Lower leg skin (tissue), 4 donors: ENCODE measurements around the gene OBP2B. TPM values are rescaled to one million over a fixed set of nuclear protein-coding genes. Genes with fewer than 3 reads are reported as not detected.
A peak's percentile ranks its signal among the peaks of the same experiment; 100 is the strongest.
"Not testable (repeated sequence)": the region's sequence is repeated elsewhere in the genome, so short reads cannot be mapped to it uniquely, and the experiment has no call there.

Experiments
- DNase-seq, 2 donors: peaks; one replicate each; pipeline ENCODE4 v3.0.0-alpha.2; 2019; ENCODE audit warnings: low spot score in 2 of 2
- H3K4me3 ChIP-seq: fragments of 200-600 bp; sonication (generic); 2 replicates; pipeline ENCODE4 v1.5.1; 2017; ENCODE audit warnings: mild to moderate bottlenecking, low read depth; ENCODE audit not compliant: poor library complexity, severe bottlenecking
- POLR2A ChIP-seq, 2 donors: fragments of 450-650 bp; IDR thresholded peaks; one replicate each; pipeline ENCODE4 v1.6.1; 2016 to 2017; ENCODE audit warnings: antibody characterized with exemption in 2 of 2, mild to moderate bottlenecking in 1 of 2, moderate library complexity in 1 of 2
- WGBS, 2 donors: methylation state at CpG; one replicate each; pipeline ENCODE4 v1.1.5; 2018; 5-methylcytosine and 5-hydroxymethylcytosine counted together
- intact Hi-C: fragments of 100-400 bp; cut with DNase I; formaldehyde crosslinking; loops from one replicate; pipeline ENCODE4 v1.15.0; 2023; ENCODE audit warnings: low total_unique reads
- total RNA-seq, 4 donors: library from RNA; depleted of rRNA; stranded (reverse); fragments of >200 nt; gene quantifications; one replicate each; pipeline ENCODE4 v1.1.0, GENCODE V29; 2016
- TF ChIP-seq, protein P1 (sequence below), 3 donors: fragments of 450-650 bp; IDR thresholded peaks; one replicate each; pipeline ENCODE4 v1.5.1; 2016; ENCODE audit warnings: antibody characterized with exemption in 3 of 3, mild to moderate bottlenecking in 3 of 3, moderate library complexity in 2 of 3

OBP2B gene
- total RNA-seq, 4 donors from 2014 or later, result 11.4 to 13.0 TPM; not detected in 2

DNA sequence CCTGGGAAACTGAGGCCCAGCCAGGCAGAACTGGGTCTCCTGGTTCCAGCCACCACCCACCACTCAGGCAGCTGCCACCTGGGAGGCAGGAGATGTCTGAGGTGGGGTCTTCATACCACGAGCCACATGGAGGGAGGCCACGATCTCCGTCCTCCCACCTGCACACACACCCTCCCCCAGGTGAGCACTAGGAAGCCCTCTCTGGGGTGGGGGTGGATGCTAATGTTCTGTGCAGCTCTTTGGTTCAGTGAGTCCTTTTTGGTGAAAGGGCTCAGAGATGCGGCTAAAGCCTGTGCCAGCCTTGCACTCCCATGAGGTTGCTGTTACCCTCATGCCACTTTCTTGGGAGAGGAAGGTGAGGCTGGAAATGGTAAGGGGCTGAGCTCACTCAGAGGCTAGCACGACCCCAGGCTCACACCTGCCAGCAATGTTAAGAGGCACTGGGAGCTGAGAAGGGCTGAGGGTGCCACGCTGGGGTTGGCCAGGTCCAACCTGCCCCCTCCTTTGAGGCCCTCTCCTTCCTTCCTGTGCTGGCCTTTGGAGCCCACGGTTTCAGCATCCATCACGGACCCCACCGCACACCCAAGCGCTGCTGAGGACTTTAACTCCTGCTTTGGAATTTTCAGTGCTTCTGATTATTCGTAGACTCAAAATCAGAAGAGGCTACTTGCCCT is 26.6 kb upstream of the OBP2B start:
- 78 to 89% methylated on average over 11 of the region's 11 CpGs for WGBS, 2 donors

DNA sequence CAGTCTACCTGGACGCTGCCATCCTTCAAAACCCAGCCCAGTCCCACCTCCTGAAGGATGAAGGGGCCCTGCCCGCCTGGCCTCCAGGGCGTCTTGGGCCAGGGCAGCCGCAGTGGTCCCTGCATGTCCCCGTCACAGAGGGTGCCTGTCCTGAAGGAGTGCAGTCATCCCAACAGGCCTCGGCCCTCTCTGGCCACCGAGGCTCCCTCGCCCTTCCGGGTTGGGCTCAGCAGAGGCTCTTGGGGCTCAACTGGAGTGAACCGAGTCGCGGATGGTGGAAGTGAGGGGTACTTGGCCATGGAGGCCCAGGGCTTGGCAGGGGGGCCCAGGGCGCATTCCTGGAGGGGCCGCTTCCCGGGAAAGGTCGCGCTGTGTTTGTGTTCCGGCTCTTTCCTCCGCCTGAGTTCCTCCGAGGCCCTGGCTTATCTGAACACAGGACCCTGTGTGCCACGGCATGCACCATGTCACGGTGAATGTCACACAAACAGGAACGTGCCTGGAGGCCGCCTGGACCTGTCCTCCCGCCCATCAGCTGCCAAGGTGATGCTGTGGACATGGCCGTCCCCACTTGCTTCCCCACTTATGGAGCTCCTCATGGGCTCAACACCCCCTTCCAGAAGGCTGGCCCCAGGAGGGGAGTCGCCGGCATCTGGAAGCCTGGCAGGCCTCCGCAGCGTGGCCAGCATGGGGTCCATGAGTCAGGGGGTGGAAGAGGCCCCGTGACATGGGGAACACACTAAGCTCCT is 25.7 kb upstream of the OBP2B start:
- TF ChIP-seq, protein P1, sequence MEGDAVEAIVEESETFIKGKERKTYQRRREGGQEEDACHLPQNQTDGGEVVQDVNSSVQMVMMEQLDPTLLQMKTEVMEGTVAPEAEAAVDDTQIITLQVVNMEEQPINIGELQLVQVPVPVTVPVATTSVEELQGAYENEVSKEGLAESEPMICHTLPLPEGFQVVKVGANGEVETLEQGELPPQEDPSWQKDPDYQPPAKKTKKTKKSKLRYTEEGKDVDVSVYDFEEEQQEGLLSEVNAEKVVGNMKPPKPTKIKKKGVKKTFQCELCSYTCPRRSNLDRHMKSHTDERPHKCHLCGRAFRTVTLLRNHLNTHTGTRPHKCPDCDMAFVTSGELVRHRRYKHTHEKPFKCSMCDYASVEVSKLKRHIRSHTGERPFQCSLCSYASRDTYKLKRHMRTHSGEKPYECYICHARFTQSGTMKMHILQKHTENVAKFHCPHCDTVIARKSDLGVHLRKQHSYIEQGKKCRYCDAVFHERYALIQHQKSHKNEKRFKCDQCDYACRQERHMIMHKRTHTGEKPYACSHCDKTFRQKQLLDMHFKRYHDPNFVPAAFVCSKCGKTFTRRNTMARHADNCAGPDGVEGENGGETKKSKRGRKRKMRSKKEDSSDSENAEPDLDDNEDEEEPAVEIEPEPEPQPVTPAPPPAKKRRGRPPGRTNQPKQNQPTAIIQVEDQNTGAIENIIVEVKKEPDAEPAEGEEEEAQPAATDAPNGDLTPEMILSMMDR (IDR thresholded peaks at IDR 0.05), result no peak
- TF ChIP-seq POLR2A (IDR thresholded peaks at IDR 0.05), result no peak
- WGBS, 2 donors, result 88 to 92% methylated on average over 31 of the region's 31 CpGs
- DNase-seq, result peak in 1 of 2 donors; percentile 81
- intact Hi-C loops, result no loop called here
- H3K4me3 ChIP-seq, result no peak overlapping the region

More for the DNA sequence above, 26.6 kb upstream of the OBP2B start:
- no peak overlapping the region for H3K4me3 ChIP-seq
- TF ChIP-seq POLR2A (IDR thresholded peaks at IDR 0.05), result no peak
- TF ChIP-seq, protein P1 (IDR thresholded peaks at IDR 0.05), result no peak
- intact Hi-C loops, result no loop called here
- peak in 1 of 2 donors; percentile 78 for DNase-seq

DNA sequence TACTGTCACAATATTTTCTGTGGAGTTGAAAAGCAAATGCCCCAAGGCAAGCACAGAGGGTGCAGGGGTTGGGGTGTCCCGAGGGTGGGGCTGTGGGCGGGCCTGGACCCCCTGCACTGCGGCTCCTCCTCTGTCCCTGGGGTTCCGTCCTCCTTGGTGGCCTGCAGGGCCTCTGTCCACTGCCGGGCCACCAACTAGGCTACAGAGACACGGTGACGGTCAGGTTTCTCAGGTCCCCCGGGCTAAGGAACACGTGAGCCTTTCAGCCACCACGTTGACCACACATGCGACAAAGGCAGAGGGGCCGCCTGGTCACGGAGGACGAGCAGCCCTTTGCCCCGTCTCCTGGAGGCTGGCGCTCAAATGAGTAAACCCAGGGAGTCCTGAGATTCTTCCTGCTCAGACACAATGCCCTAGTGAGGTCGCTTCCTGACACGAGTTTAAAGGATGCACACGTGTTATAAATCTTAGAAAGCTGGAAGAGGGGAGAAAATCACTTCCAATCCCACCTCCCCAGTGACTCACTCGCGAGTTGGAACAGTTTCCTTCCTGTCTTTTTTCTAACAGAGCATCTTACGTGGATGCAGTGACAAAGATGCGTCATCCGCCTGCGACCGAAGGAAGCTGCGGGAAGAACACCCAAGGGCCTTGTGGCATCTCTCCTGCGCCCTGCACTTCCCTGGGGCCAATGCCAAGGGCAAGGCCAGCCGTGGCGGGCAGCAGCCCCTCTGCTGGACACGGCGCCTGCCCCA is 24.8 kb upstream of the OBP2B start:
- peak in 1 of 2 donors; percentile 77 for DNase-seq
- TF ChIP-seq POLR2A (IDR thresholded peaks at IDR 0.05), result no peak
- TF ChIP-seq, protein P1 (IDR thresholded peaks at IDR 0.05), result no peak
- WGBS, 2 donors, result 81 to 82% methylated on average over 32 of the region's 32 CpGs
- no peak overlapping the region for H3K4me3 ChIP-seq
- intact Hi-C loops, result no loop called here

DNA sequence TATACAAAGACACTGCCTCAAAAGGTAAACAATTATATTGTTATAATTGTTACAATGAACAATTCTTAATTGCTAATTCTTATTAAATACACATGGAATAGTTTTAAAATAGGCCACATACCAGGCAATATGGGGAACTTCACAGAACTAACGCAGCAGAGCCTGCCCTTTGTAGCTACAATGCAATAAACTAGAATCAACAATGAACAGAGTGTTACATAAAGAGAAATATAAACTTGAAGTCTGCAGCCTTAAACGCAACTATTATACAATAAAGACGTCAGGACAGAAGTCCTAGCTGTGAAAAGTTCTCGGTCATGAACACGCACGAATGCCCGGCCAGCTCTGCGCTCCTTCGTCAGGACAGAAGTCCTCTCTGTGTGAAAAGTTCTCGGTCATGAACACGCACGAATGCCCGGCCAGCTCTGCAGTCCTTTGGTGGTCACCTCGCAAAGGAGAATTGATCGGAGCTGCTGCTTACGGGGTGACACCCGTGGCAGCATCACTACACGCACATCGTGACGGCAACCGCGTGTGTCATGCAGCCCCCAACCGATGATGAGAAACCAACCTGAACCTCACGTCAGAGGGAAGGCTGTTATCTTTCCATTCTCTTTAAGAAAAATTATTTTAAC is 23.0 kb upstream of the OBP2B start:
- 83 to 84% methylated on average over 24 of the region's 24 CpGs for WGBS, 2 donors
- intact Hi-C loops, H3K4me3 ChIP-seq: not testable (repeated sequence)
- peak in 1 of 2 donors; percentile 76 for DNase-seq

DNA sequence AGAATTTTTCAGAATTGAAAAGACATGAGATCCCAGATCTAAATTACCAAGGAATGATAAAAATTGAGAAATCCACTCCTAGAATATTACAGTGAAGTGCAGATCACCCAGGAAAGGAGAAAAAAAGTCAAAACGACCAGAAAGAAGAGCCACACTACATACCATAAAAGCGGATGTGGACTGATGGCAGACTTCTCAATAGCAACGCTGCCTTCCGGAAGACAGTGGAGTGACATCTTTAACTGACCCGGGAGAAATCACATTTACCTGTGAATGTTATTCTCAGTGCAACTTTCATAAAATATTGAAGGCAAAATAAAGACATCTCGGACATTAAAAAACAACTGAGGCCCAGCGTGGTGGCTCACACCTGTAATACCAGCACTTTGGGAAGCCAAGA is 21.5 kb upstream of the OBP2B start:
- DNase-seq, intact Hi-C loops, H3K4me3 ChIP-seq: not testable (repeated sequence)
- WGBS, 2 donors, result 93% methylated on average over 7 of the region's 7 CpGs

DNA sequence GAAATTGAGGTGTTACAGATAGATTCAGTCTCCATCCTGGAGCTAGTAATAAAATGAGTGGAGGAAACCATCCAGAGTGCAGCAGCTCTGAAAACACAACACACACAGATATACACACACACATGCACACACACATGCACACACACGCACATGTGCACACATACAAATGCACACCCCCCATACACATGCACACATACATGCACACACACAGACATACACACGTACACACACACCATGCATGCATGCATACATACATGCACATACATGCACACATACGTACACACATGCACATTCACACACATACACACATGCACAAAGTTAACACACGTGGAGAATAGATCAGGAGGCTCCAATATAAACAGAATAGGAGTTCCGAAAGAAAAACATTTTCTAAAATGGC is 21.0 kb upstream of the OBP2B start:
- 90 to 93% methylated on average over 5 of the region's 5 CpGs for WGBS, 2 donors
- DNase-seq, result no peak
- TF ChIP-seq, protein P1 (IDR thresholded peaks at IDR 0.05), result no peak
- no peak for TF ChIP-seq POLR2A (IDR thresholded peaks at IDR 0.05)
- no peak overlapping the region for H3K4me3 ChIP-seq
- intact Hi-C loops, result no loop called here

DNA sequence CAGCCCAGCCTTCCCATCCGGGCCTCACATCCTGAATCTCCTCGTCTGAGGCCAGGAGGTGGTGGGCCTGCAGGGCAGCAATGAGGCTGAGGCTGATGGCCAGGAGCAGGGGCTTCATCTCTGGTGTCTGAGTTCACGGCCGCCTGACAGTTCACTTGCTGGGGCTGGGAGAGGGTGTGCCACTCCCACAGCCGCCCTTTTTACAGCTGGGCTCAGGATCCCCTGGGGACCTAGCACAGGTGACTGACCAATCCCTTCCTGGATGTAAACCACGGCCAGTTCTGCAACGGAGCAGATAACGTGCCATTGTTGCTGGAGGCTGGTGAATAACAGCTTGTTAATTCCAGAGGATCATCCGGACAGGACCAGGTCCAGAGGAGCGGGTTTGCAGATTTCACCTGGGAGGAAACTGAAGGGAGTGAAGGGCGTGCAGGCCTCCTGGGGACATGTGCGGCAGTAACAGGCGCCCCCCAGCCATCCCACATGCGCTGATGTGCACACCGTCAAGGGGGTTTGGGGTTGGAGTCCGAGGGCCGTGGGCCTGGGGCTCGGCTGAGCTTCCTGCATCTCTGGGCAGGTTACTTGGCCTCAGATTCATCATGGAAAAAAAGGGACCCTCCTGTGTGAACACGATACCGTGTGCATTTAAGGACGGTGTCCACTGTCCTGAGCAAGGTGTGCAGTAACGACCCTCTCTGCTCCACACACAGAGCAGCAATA is 19.6 kb upstream of the OBP2B start:
- DNase-seq, result peak in 1 of 2 donors; percentile 69

DNA sequence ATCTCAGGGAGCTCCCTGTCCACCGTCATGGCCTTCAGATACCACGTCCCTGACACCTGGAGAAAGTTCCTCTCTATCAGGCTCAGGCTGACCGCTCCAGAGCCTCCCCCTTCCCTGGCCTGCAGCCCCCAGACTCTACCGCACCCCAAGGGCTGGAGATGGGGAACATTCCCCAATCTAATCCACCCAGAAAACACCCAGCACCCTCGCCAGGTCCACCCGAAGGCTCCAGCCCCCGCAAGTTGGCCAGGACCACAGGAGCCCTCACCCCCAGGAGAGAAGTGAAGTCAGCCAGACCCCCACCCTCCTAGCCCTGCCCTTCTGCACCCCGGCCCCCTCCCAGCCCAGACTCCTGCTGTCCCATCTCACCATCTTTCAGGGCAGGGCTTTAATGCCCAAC is 18.9 kb upstream of the OBP2B start:
- intact Hi-C loops, H3K4me3 ChIP-seq: not testable (repeated sequence)
- DNase-seq, result peak in 1 of 2 donors; percentile 56
- WGBS, 2 donors, result 84 to 94% methylated on average over 7 to 8 of the region's 8 CpGs

More for the DNA sequence above, 19.6 kb upstream of the OBP2B start:
- WGBS, 2 donors, result 89 to 96% methylated on average over 19 to 22 of the region's 22 CpGs
- intact Hi-C loops, H3K4me3 ChIP-seq: not testable (repeated sequence)
